Measurements from ENCODE around the gene RIC1.
"Not testable (repeated sequence)": the region's sequence is repeated elsewhere in the genome, so short reads cannot be mapped to it uniquely, and the experiment has no call there.

RIC1 gene

DNA sequence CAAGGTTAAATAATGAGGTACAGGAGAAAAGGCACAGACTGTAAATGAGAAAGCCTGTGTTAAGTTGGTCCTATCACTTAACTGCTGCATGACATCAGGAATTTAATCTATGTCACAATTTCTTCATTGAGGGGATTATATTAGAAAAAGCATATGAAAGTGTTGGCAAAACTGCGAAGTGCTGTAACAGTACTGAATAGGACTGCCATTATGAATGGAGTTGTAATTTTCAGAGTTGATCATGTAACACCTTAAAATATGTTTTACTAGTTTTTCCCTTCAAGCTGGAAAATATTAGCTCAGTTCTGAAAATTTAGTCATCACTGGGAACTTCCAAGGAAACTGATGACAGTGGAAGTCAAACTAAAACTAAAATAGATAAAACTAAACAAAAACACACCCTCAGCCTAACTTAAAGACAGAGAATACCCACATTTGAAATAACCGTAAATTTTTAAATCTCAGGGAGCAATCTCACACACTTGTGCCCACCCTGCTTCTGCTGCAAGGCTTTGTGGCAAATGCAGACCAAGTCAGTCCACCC lies 158.9 kb downstream of the RIC1 start:
- no peak for DNase-seq

GRCh38 chr9:5789489-5789888 lies 160.6 kb downstream of the RIC1 start:
- DNase-seq = no peak

DNA sequence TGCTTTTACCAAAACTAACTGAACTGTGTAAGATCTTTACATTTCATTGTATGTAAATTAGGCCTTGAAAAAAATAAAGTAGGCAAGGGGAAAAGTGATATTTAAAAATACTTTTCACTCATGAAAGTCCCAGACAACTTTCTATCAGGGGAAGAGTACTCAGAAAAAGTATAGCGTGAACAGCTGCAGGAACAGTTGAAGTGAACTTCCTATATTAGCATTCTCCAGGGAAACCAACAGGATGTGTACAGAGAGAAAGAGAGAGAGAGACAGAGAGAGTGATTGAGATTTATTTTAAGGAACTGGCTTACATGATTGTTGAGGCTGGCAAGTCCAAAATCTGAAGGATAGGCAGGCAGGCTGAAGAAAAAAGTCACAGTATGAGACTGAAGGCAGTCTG lies 162.0 kb downstream of the RIC1 start:
- no peak for DNase-seq

GRCh38 chr9:5791870-5792269 lies 163.0 kb downstream of the RIC1 start:
- no peak for DNase-seq

DNA sequence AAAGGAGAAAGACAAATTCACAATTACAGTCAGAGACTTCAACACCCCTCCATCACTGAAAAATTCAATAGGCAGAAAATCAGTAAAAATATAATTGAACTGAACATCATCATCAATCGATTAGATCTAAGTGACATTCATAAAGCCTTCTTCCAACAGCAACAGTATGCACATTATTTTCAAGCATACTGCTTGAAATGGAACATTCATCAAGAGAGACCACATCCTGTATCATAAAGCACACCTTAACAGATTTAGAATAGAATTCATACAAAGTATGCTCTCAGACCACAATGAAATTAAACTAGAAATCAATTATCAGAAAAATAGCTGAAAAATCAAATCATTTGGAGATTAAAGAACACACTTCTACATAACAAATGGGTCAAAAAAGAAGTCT lies 164.9 kb downstream of the RIC1 start:
- DNase-seq = no peak

DNA sequence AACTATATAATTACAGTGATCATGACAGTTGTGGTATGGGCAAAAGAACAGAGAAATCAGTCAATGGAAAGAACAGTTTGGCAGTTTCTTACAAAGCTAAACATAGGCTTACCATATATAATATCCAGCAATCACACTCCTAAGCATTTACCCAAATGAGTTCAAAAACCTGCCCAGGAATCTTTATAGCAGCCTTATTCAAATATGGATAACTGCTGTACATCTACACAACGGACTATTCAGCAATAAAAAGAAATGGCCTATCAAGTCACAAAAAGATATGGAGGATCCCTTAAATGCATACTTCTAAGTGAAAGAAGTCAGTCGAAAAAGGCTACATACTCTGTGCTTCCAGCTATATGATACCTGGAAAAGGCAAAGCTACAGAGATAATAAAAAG lies 167.4 kb downstream of the RIC1 start:
- DNase-seq = no peak

DNA sequence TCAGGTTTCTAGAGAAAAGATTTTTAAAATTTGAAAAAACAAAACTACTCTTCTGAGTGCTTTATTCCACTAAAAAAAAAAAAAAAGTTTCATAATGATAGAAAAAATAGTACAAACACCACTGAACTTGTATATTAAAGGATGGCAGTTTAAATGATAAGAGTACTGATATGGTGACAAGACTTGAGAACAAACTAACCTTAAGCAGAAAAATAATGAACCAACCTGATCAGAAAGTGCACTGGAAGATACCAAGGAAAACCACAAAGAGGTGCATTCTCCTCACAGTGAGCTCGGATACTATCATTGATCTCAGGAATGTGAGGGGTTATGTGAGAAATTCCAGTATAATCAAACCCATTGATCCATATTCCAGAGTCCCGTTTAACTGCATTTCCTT lies 169.7 kb downstream of the RIC1 start:
- DNase-seq = no peak

- no peak for DNase-seq
Measured at GRCh38 chr9:5799314-5799713, 170.4 kb downstream of the RIC1 start.

DNA sequence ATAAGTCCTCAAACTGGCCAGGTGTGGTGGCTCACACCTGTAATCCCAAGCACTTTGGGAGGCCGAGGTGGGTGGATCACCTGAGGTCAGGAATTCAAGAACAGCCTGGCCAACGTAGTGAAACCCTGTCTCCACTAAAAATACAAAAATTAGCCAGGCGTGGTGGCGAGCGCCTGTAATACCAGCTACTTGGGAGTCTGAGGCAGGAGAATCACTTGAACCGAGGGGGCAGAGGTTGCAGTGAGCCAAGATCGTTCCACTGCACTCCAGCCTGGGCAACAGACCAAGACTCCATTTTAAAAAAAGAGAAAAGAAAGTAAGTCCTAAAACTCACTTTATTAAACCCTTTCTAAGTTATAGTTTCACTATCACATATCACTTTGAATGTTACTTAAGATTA lies 171.5 kb downstream of the RIC1 start:
- not testable (repeated sequence) for DNase-seq

DNA sequence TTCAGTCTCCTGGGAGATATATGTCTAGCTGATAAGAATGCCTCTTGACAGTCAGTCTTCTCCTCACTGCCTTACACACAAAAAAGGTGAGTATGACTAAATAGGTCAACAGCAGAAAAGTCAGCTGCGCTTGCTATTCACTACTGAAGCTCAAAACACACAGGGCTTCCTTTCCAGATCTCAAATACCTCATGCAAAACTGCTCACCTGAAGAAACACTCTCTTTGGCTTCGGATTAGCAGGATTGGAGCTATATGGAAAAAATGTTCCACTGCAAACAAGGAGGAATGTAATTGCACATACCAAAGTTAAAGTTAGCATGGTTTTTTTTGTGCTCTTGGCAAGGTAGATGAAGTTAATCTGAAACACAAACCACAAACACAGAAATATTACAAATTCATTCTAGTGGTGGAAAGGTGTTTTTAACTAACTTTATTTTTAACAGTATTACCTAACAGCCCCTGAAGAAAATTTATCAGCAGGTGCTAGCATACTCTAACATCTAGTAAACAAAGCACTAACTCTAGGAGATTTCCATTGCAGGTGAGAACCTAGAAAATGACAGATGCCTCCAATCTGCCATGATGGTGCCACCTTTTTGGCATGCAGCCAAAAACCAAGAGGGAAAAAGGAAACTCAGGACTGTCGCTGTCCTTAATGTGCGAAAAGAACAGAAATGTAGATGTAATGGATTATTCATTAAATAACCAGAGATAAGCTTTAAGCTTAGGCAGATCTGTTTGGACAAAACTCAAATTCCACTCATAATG lies 172.2 kb downstream of the RIC1 start:
- DNase-seq = no peak

GRCh38 chr9:5801739-5802113 lies 172.8 kb downstream of the RIC1 start:
- DNase-seq = no peak

- no peak for DNase-seq
Measured at GRCh38 chr9:5805478-5805877, 176.6 kb downstream of the RIC1 start.

GRCh38 chr9:5811751-5812150 lies 182.8 kb downstream of the RIC1 start:
- no peak for DNase-seq

GRCh38 chr9:5813824-5814223 lies 184.9 kb downstream of the RIC1 start:
- no peak for DNase-seq

- no peak for DNase-seq
Measured at GRCh38 chr9:5815461-5815860, 186.6 kb downstream of the RIC1 start.

- no peak for DNase-seq
Measured at GRCh38 chr9:5817862-5818261, 189.0 kb downstream of the RIC1 start.

- DNase-seq = no peak
Measured at GRCh38 chr9:5818424-5819142, 189.7 kb downstream of the RIC1 start.

GRCh38 chr9:5819174-5819573 lies 190.3 kb downstream of the RIC1 start:
- no peak for DNase-seq

GRCh38 chr9:5820425-5820824 lies 191.5 kb downstream of the RIC1 start:
- no peak for DNase-seq

- no peak for DNase-seq
Measured at GRCh38 chr9:5825223-5825622, 196.3 kb downstream of the RIC1 start.

Measured in effector CD4-positive, alpha-beta T cell (primary cell).